ENCODE results near the gene KIF21B. TPM values are rescaled to one million over a fixed set of nuclear protein-coding genes. Genes with fewer than 3 reads are reported as not detected.

The KIF21B gene
- total and polyA plus RNA-seq, 2 experiments from 2014 or later = 0.03 TPM; not detected in 1

- in situ Hi-C loops (cut with MboI) = no loop called here
- H3K36me3 ChIP-seq (ENCODE audit: low read depth) = no peaks in the 10 kb centered on the region
- H3K79me2 ChIP-seq (ENCODE audit: insufficient read depth) = no peaks in the 10 kb centered on the region
- H3K9me2 ChIP-seq (ENCODE audit: insufficient read depth) = no peaks in the 10 kb centered on the region
- no peaks in the 10 kb centered on the region for H4K20me1 ChIP-seq (ENCODE audit: insufficient read depth)
- no peak overlapping the region for H2AFZ ChIP-seq
- no peak overlapping the region for H3K9ac ChIP-seq
- TF ChIP-seq EZH2 (IDR thresholded peaks at IDR 0.05; ENCODE audit: insufficient read depth, poor library complexity, severe bottlenecking) (no peak), EZH2phosphoT487 (IDR thresholded peaks at IDR 0.05; ENCODE audit: insufficient read depth, low read depth) (no peak)
- H3K4me1 ChIP-seq (ENCODE audit: insufficient read depth) = no peaks in the 10 kb centered on the region
- H3F3A ChIP-seq (ENCODE audit: insufficient read depth) = no peaks in the 10 kb centered on the region
- no peak for DNase-seq
- H3K4me3 ChIP-seq = no peak overlapping the region
- H3K27ac ChIP-seq = no peak overlapping the region
- H3K4me2 ChIP-seq (ENCODE audit: unreplicated experiment) = no peak overlapping the region
- no peaks in the 10 kb centered on the region for H3K9me3 ChIP-seq (ENCODE audit: low read depth)
- peaks cover 38% of the 10 kb centered on the region for H3K27me3 ChIP-seq (replicated peaks; ENCODE audit: insufficient read depth)
- 64 to 77% methylated on average over 5 to 8 of the region's 8 CpGs for WGBS, 2 experiments (ENCODE audit: low coverage in 1 of 2, low lambda C conversion rate in 2 of 2, missing lambda C conversion rate in 2 of 2)
Measured at GRCh38 chr1:201062511-201063091, 39.1 kb upstream of the KIF21B start.

GRCh38 chr1:201061886-201062285 lies 38.4 kb upstream of the KIF21B start:
- H3K9me2 ChIP-seq (ENCODE audit: insufficient read depth) = no peaks in the 10 kb centered on the region

GRCh38 chr1:201061049-201061448 lies 37.5 kb upstream of the KIF21B start:
- H3K36me3 ChIP-seq (ENCODE audit: low read depth) = no peaks in the 10 kb centered on the region
- TF ChIP-seq EZH2 (IDR thresholded peaks at IDR 0.05; ENCODE audit: insufficient read depth, poor library complexity, severe bottlenecking) (no peak), EZH2phosphoT487 (IDR thresholded peaks at IDR 0.05; ENCODE audit: insufficient read depth, low read depth) (no peak)
- no peak overlapping the region for H2AFZ ChIP-seq
- H3K9ac ChIP-seq = no peak overlapping the region
- no peak overlapping the region for H3K27ac ChIP-seq
- no peaks in the 10 kb centered on the region for H3K9me3 ChIP-seq (ENCODE audit: low read depth)
- peaks cover 41% of the 10 kb centered on the region for H3K27me3 ChIP-seq (replicated peaks; ENCODE audit: insufficient read depth)
- H3K9me2 ChIP-seq (ENCODE audit: insufficient read depth) = no peaks in the 10 kb centered on the region
- no peaks in the 10 kb centered on the region for H3F3A ChIP-seq (ENCODE audit: insufficient read depth)
- WGBS, 2 experiments (ENCODE audit: low coverage in 1 of 2, low lambda C conversion rate in 2 of 2, missing lambda C conversion rate in 2 of 2) = 63 to 67% methylated on average over 4 of the region's 4 CpGs
- no peak overlapping the region for H3K4me3 ChIP-seq
- no peak for DNase-seq
- in situ Hi-C loops (cut with MboI) = no loop called here
- H4K20me1 ChIP-seq (ENCODE audit: insufficient read depth) = no peaks in the 10 kb centered on the region
- H3K4me2 ChIP-seq (ENCODE audit: unreplicated experiment) = no peak overlapping the region
- H3K79me2 ChIP-seq (ENCODE audit: insufficient read depth) = no peaks in the 10 kb centered on the region
- no peaks in the 10 kb centered on the region for H3K4me1 ChIP-seq (ENCODE audit: insufficient read depth)

More at GRCh38 chr1:201061886-201062285, 38.4 kb upstream of the KIF21B start:
- Histone ChIP-seq H3F3A (ENCODE audit: insufficient read depth) (no peaks in the 10 kb centered on the region), H3K27me3 (replicated peaks; ENCODE audit: insufficient read depth) (peaks cover 38% of the 10 kb centered on the region), H3K27ac (no peak overlapping the region), H3K4me3 (no peak overlapping the region), H4K20me1 (ENCODE audit: insufficient read depth) (no peaks in the 10 kb centered on the region), H3K79me2 (ENCODE audit: insufficient read depth) (no peaks in the 10 kb centered on the region), H3K4me2 (ENCODE audit: unreplicated experiment) (no peak overlapping the region), H3K4me1 (ENCODE audit: insufficient read depth) (no peaks in the 10 kb centered on the region), H3K9ac (no peak overlapping the region), H3K36me3 (ENCODE audit: low read depth) (no peaks in the 10 kb centered on the region), H3K9me3 (ENCODE audit: low read depth) (no peaks in the 10 kb centered on the region), H2AFZ (no peak overlapping the region)
- TF ChIP-seq EZH2phosphoT487 (IDR thresholded peaks at IDR 0.05; ENCODE audit: insufficient read depth, low read depth) = no peak
- TF ChIP-seq EZH2 (IDR thresholded peaks at IDR 0.05; ENCODE audit: insufficient read depth, poor library complexity, severe bottlenecking) = no peak
- WGBS, 2 experiments (ENCODE audit: low coverage in 1 of 2, low lambda C conversion rate in 2 of 2, missing lambda C conversion rate in 2 of 2) = 77 to 86% methylated on average over 11 to 12 of the region's 12 CpGs
- in situ Hi-C loops (cut with MboI) = no loop called here
- DNase-seq = no peak

- Histone ChIP-seq H4K20me1 (ENCODE audit: insufficient read depth) (no peaks in the 10 kb centered on the region), H3K36me3 (ENCODE audit: low read depth) (no peaks in the 10 kb centered on the region), H3K79me2 (ENCODE audit: insufficient read depth) (no peaks in the 10 kb centered on the region), H3K4me2 (ENCODE audit: unreplicated experiment) (no peak overlapping the region), H3K9me3 (ENCODE audit: low read depth) (no peaks in the 10 kb centered on the region), H3K27ac (no peak overlapping the region), H3K4me3 (no peak overlapping the region), H3F3A (ENCODE audit: insufficient read depth) (no peaks in the 10 kb centered on the region), H3K4me1 (ENCODE audit: insufficient read depth) (no peaks in the 10 kb centered on the region), H3K27me3 (replicated peaks; ENCODE audit: insufficient read depth) (peaks cover 38% of the 10 kb centered on the region), H3K9ac (no peak overlapping the region), H2AFZ (no peak overlapping the region), H3K9me2 (ENCODE audit: insufficient read depth) (no peaks in the 10 kb centered on the region)
- DNase-seq = no peak
- in situ Hi-C loops (cut with MboI) = no loop called here
- TF ChIP-seq EZH2phosphoT487 (IDR thresholded peaks at IDR 0.05; ENCODE audit: insufficient read depth, low read depth) (no peak), EZH2 (IDR thresholded peaks at IDR 0.05; ENCODE audit: insufficient read depth, poor library complexity, severe bottlenecking) (no peak)
- 61 to 73% methylated on average over 4 of the region's 4 CpGs for WGBS, 2 experiments (ENCODE audit: low coverage in 1 of 2, low lambda C conversion rate in 2 of 2, missing lambda C conversion rate in 2 of 2)
Measured at GRCh38 chr1:201060586-201060985, 37.1 kb upstream of the KIF21B start.

Data from GM23248 (cell line).